Glutamatergic neuron (in vitro differentiated cells): ENCODE data around the gene ASIC4. TPM values are rescaled to one million over a fixed set of nuclear protein-coding genes. Genes with fewer than 3 reads are reported as not detected.

ENCODE experiments used
- DNase-seq: peaks from one replicate; pipeline ENCODE4 v3.0.0; 2022
- H3K27ac Mint-ChIP-seq: one replicate; pipeline ENCODE4 v1.8.0; 2020; ENCODE audit warnings: mild to moderate bottlenecking, mixed read lengths, inconsistent platforms; ENCODE audit not compliant: unreplicated experiment
- H3K27me3 Mint-ChIP-seq: one replicate; pipeline ENCODE4 v1.8.0; 2020; ENCODE audit warnings: mild to moderate bottlenecking, moderate library complexity, mixed read lengths, inconsistent platforms; ENCODE audit not compliant: unreplicated experiment
- H3K36me3 Mint-ChIP-seq: one replicate; pipeline ENCODE4 v1.8.0; 2020; ENCODE audit warnings: mild to moderate bottlenecking, mixed read lengths, inconsistent platforms; ENCODE audit not compliant: unreplicated experiment
- H3K4me1 Mint-ChIP-seq: one replicate; pipeline ENCODE4 v1.8.0; 2020; ENCODE audit warnings: mild to moderate bottlenecking, low read depth, mixed read lengths, inconsistent platforms; ENCODE audit not compliant: unreplicated experiment
- H3K4me3 Mint-ChIP-seq: one replicate; pipeline ENCODE4 v1.8.0; 2020; ENCODE audit warnings: mild to moderate bottlenecking, mixed read lengths, inconsistent platforms; ENCODE audit not compliant: unreplicated experiment
- H3K9me3 Mint-ChIP-seq: one replicate; pipeline ENCODE4 v1.8.0; 2020; ENCODE audit warnings: mild to moderate bottlenecking, moderate library complexity, mixed read lengths, inconsistent platforms; ENCODE audit not compliant: unreplicated experiment
- total RNA-seq: library from RNA; stranded (reverse); fragmentation: NEBNext Ultra II Directional; extraction: Animal tissue kit (Norgen Biotek cat#: 25700); gene quantifications from one replicate; pipeline ENCODE4 v1.2.1, GENCODE V29; 2021; ENCODE audit not compliant: unreplicated experiment
- TF ChIP-seq, protein P1 (sequence below): fragments of 200-600 bp; sonication (generic); IDR thresholded peaks from one replicate; pipeline ENCODE4 v1.5.0; 2021; ENCODE audit not compliant: partially characterized antibody, unreplicated experiment

ASIC4 gene
- total RNA-seq, 1 donor from 2014 or later, result 5.4 TPM

DNA sequence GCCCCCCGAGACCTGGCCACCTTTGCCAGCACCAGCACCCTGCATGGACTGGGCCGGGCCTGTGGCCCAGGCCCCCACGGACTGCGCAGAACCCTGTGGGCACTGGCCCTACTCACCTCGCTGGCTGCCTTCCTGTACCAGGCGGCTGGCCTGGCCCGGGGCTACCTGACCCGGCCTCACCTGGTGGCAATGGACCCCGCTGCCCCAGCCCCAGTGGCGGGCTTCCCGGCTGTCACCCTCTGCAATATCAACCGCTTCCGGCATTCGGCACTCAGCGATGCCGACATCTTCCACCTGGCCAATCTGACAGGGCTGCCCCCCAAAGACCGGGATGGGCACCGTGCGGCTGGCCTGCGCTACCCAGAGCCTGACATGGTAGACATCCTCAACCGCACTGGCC, 554 bp downstream of the ASIC4 start:
- H3K27ac Mint-ChIP-seq, result no peak overlapping the region
- TF ChIP-seq, protein P1, sequence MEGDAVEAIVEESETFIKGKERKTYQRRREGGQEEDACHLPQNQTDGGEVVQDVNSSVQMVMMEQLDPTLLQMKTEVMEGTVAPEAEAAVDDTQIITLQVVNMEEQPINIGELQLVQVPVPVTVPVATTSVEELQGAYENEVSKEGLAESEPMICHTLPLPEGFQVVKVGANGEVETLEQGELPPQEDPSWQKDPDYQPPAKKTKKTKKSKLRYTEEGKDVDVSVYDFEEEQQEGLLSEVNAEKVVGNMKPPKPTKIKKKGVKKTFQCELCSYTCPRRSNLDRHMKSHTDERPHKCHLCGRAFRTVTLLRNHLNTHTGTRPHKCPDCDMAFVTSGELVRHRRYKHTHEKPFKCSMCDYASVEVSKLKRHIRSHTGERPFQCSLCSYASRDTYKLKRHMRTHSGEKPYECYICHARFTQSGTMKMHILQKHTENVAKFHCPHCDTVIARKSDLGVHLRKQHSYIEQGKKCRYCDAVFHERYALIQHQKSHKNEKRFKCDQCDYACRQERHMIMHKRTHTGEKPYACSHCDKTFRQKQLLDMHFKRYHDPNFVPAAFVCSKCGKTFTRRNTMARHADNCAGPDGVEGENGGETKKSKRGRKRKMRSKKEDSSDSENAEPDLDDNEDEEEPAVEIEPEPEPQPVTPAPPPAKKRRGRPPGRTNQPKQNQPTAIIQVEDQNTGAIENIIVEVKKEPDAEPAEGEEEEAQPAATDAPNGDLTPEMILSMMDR, result no peak
- H3K27me3 Mint-ChIP-seq, result peaks cover 29% of the 10 kb centered on the region
- H3K4me1 Mint-ChIP-seq, result peaks cover 58% of the 10 kb centered on the region
- no peak for DNase-seq
- peaks cover 22% of the 10 kb centered on the region for H3K9me3 Mint-ChIP-seq
- H3K4me3 Mint-ChIP-seq, result no peak overlapping the region
- no peaks in the 10 kb centered on the region for H3K36me3 Mint-ChIP-seq

DNA sequence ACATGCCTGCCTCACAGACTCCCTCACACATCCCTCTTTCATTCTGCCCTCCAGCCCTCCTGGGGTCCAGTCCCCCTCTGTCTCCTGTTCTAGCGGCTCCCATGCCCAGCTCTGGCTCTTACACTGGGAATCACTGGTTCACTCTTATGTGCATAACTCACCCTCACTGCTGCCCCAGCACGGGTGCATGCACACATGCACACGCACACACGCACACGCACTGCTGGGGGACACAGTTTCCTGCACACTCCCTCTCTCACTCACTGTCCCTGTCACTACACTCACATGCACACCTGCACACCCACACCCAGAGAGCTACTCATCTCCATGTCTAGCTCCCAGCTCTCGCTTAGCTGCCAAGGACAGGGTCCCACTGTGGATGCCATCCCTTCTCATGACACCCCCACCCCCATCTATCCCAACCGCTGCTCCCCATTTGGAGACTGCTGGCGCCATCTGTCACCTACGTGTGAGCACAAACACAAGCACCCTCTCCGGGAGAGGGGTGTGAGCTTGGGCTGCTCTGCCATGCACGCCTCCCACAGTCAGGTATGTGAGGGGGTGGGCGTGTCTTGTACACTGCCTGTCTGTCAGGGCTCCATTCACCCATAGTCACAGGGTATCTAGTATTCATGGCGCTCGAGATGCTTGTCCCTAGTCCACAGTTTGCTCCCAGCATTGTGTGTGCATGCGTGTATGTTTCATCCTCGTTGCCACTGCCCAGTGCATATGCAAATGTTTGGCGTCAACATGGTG, 1.8 kb downstream of the ASIC4 start:
- no peak for DNase-seq
- peak overlapping the region; percentile 65 for H3K27ac Mint-ChIP-seq
- peak overlapping the region; percentile 76 for H3K4me3 Mint-ChIP-seq
- peaks cover 59% of the 10 kb centered on the region for H3K4me1 Mint-ChIP-seq
- H3K27me3 Mint-ChIP-seq, result peaks cover 25% of the 10 kb centered on the region
- TF ChIP-seq, protein P1, result no peak
- peaks cover 19% of the 10 kb centered on the region for H3K9me3 Mint-ChIP-seq
- H3K36me3 Mint-ChIP-seq, result no peaks in the 10 kb centered on the region

DNA sequence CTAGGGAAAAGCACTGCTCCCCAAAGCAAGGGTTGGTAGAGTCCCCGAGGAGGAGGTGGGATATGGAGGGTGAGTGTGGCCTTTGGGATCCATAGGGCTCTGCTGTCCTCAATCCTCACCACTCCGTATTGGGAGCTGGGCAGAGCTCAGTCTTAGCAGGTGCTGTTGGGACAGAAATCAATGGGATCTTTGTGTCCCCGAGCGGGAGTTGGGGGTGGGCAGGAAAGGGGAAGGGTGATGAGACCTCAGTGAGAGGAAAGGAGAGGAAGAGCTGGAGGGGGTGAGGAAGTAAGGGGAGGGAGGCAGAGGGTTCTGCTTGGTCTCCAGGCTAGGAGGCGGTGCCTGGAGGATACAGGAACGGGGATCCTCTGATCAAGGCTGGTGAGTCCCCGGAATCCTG, 2.6 kb downstream of the ASIC4 start:
- TF ChIP-seq, protein P1, result no peak
- no peaks in the 10 kb centered on the region for H3K36me3 Mint-ChIP-seq
- H3K4me1 Mint-ChIP-seq, result peaks cover 64% of the 10 kb centered on the region
- peaks cover 18% of the 10 kb centered on the region for H3K9me3 Mint-ChIP-seq
- no peak overlapping the region for H3K27ac Mint-ChIP-seq
- no peak overlapping the region for H3K4me3 Mint-ChIP-seq
- no peak for DNase-seq
- H3K27me3 Mint-ChIP-seq, result peaks cover 29% of the 10 kb centered on the region

DNA sequence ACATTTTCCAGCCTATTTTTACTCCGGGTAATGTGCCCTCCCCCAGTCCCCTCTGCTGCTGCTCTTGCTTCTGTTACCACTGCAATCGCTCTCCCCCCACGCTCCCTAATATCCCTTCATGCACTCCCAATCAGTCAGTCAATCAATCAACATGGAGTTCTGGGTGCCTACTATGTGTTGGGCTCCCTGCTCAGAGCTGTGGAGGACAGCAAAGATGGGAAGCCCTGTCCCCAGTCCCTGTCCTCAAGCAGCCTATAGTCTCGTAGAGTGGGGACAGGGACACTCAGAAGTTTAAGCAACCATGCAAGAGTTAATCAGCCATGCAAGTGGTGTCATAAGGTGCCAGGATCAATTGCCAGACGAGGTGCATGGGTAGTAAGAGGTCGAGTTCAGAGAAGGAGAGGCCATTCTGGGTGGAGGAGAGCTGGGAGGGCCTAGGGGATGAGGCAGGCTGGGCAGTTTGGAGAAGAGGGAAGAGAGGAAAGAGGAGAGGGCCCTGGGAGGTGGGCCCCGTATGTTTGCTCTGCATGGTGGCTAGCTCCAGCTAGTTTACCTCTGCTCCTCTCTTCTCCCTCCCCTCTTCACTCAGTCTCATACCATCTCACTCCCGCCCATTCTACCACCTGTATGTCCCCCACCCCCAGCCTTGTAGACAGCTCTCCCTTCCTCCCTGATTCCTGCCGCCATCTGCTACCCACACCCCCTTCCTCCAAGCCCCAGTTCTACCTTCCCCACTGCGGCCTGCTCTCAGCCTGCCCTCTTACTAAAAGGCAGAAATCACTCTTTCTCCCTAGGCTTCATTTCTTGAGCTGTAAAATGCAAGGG, 3.9 kb downstream of the ASIC4 start:
- Mint-ChIP-seq H3K27ac (peak overlapping the region; percentile 35), H3K4me3 (no peak overlapping the region), H3K4me1 (peaks cover 59% of the 10 kb centered on the region), H3K36me3 (no peaks in the 10 kb centered on the region), H3K9me3 (peaks cover 12% of the 10 kb centered on the region), H3K27me3 (peaks cover 23% of the 10 kb centered on the region)
- DNase-seq, result no peak
- TF ChIP-seq, protein P1, result no peak

DNA sequence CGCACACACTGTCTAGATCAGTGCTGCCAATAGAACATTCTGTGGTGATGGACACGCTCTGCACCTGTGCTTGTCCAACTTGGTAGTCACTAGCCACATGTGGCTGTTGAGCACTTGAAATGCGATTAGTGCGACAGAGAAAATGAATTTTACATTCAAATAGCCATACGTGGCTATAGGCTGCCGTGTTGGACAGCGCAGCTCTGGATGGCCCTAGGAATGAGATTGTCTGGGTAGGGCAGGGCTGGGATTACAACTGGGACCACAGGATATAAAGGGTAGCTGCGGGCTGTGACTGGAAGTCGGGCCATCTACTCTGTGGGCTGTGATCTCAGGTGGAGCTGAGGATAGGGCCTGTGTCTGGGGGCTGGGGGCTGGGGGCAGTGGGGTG, 5.2 kb downstream of the ASIC4 start:
- no peak overlapping the region for H3K27ac Mint-ChIP-seq
- TF ChIP-seq, protein P1, result no peak
- H3K4me1 Mint-ChIP-seq, result peaks cover 51% of the 10 kb centered on the region
- peaks cover 4% of the 10 kb centered on the region for H3K9me3 Mint-ChIP-seq
- no peak for DNase-seq
- peaks cover 15% of the 10 kb centered on the region for H3K27me3 Mint-ChIP-seq
- peak overlapping the region; percentile 4 for H3K4me3 Mint-ChIP-seq
- H3K36me3 Mint-ChIP-seq, result no peaks in the 10 kb centered on the region
